Loucy (cell line): ENCODE measurements around the gene TIPRL.

Source experiments
- EZH2phosphoT487 ChIP-seq: fragments of 200-600 bp; IDR thresholded peaks from 2 replicates; pipeline ENCODE4 v1.6.1; 2018; ENCODE audit warnings: antibody characterized with exemption, mild to moderate bottlenecking, moderate library complexity, borderline replicate concordance
- TF ChIP-seq, protein P1 (sequence below): fragments of 200-600 bp; sonication (generic); conservative IDR thresholded peaks from 2 replicates; pipeline ENCODE4 v1.5.1; 2014; ENCODE audit warnings: mild to moderate bottlenecking, antibody characterized with exemption, low read length

- TF ChIP-seq, protein P1, sequence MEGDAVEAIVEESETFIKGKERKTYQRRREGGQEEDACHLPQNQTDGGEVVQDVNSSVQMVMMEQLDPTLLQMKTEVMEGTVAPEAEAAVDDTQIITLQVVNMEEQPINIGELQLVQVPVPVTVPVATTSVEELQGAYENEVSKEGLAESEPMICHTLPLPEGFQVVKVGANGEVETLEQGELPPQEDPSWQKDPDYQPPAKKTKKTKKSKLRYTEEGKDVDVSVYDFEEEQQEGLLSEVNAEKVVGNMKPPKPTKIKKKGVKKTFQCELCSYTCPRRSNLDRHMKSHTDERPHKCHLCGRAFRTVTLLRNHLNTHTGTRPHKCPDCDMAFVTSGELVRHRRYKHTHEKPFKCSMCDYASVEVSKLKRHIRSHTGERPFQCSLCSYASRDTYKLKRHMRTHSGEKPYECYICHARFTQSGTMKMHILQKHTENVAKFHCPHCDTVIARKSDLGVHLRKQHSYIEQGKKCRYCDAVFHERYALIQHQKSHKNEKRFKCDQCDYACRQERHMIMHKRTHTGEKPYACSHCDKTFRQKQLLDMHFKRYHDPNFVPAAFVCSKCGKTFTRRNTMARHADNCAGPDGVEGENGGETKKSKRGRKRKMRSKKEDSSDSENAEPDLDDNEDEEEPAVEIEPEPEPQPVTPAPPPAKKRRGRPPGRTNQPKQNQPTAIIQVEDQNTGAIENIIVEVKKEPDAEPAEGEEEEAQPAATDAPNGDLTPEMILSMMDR: 0 out of 2 replicates have a peak, but pooled peaks have one; percentile 26
- no peak for TF ChIP-seq EZH2phosphoT487
These were observed 58.3 kb downstream of the TIPRL start for GRCh38 chr1:168236836-168237611.
